Uterus (tissue), 2 donors: ENCODE measurements around the gene DTHD1.

Experiments
- POLR2A ChIP-seq, 2 donors: fragments of 450-650 bp; IDR thresholded peaks; one replicate each; pipeline ENCODE4 v1.6.1; 2016; ENCODE audit warnings: antibody characterized with exemption in 2 of 2, mild to moderate bottlenecking in 1 of 2, moderate library complexity in 1 of 2
- TF ChIP-seq, protein P1 (sequence below), 4 experiments: fragments of 200-600 bp in 2 of 4; fragments of 450-650 bp in 2 of 4; sonication (generic) in 2 of 4; IDR thresholded peaks; one replicate each; pipeline ENCODE4 v1.5.1; 2016 to 2019; ENCODE audit warnings: antibody characterized with exemption in 4 of 4, mild to moderate bottlenecking in 2 of 4, moderate library complexity in 1 of 4

DNA sequence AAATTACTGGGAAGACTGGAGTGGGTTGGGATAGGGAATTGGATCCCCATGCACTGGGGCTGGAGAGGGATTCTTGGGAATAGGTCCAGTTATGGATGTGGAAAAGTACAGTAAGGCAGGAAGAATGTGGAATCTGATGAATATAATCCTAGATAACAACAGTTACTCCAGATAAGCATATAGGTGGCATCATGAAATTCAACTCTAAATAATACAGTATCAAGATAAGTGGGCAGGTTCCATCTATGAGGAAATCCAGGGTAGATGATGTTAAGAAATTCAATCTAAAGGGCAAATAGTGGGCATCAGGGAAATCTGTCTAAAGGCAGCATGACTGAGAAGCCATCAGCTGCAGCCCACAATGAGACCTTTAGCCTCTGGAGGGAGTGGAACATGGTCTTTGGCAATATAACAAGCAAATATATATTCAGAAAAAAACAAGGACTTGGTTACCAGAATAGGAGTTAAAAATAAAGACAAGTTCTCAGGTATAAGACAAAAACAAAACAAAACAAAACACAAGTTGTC lies 1.2 kb downstream of the DTHD1 start:
- TF ChIP-seq POLR2A (IDR thresholded peaks at IDR 0.05), result no peak
- TF ChIP-seq, protein P1, sequence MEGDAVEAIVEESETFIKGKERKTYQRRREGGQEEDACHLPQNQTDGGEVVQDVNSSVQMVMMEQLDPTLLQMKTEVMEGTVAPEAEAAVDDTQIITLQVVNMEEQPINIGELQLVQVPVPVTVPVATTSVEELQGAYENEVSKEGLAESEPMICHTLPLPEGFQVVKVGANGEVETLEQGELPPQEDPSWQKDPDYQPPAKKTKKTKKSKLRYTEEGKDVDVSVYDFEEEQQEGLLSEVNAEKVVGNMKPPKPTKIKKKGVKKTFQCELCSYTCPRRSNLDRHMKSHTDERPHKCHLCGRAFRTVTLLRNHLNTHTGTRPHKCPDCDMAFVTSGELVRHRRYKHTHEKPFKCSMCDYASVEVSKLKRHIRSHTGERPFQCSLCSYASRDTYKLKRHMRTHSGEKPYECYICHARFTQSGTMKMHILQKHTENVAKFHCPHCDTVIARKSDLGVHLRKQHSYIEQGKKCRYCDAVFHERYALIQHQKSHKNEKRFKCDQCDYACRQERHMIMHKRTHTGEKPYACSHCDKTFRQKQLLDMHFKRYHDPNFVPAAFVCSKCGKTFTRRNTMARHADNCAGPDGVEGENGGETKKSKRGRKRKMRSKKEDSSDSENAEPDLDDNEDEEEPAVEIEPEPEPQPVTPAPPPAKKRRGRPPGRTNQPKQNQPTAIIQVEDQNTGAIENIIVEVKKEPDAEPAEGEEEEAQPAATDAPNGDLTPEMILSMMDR (IDR thresholded peaks at IDR 0.05), result no peak
